ENCODE data around the gene ZNF503. TPM values are rescaled to one million over a fixed set of nuclear protein-coding genes. Genes with fewer than 3 reads are reported as not detected.
"Not testable (repeated sequence)": the region's sequence is repeated elsewhere in the genome, so short reads cannot be mapped to it uniquely, and the experiment has no call there.

ZNF503 gene
- polyA plus RNA-seq, 4 donors = 2.0 to 17.2 (median 8.9) TPM

GRCh38 chr10:75369838-75370237 lies 31.7 kb downstream of the ZNF503 start:
- H3K27me3 ChIP-seq (ENCODE audit: control insufficient read depth in 3 of 3, insufficient read depth in 3 of 3, low read length in 3 of 3); H3K27ac ChIP-seq (ENCODE audit: low read depth in 1 of 3, low read length in 2 of 3); H3K4me1 ChIP-seq (ENCODE audit: control insufficient read depth in 3 of 3, insufficient read depth in 2 of 3, low read depth in 1 of 3, low read length in 2 of 3); FAIRE-seq; H3K9me3 ChIP-seq (ENCODE audit: control insufficient read depth in 2 of 2, insufficient read depth in 1 of 2, low read depth in 1 of 2, low read length in 1 of 2); H3K36me3 ChIP-seq (ENCODE audit: control insufficient read depth in 3 of 3, insufficient read depth in 2 of 3, low read depth in 1 of 3, low read length in 3 of 3); H3K4me3 ChIP-seq (ENCODE audit: low read depth in 1 of 3, low read length in 3 of 3); DNase-seq: not testable (repeated sequence)
- 95 to 97% (median 97%) methylated on average over 9 of the region's 9 CpGs for WGBS, 3 donors

GRCh38 chr10:75367901-75368300 lies 33.7 kb downstream of the ZNF503 start:
- no peak overlapping the region for H3K4me3 ChIP-seq (ENCODE audit: low read depth in 1 of 3, low read length in 3 of 3)
- H3K27me3 ChIP-seq (ENCODE audit: control insufficient read depth in 3 of 3, insufficient read depth in 3 of 3, low read length in 3 of 3) = no peaks in the 10 kb centered on the region
- H3K36me3 ChIP-seq (ENCODE audit: control insufficient read depth in 3 of 3, insufficient read depth in 2 of 3, low read depth in 1 of 3, low read length in 3 of 3) = no peaks in the 10 kb centered on the region
- peaks cover 0 to 9% (median 2%) of the 10 kb centered on the region in 3 donors for H3K4me1 ChIP-seq (ENCODE audit: control insufficient read depth in 3 of 3, insufficient read depth in 2 of 3, low read depth in 1 of 3, low read length in 2 of 3)
- no peak overlapping the region for H3K27ac ChIP-seq (ENCODE audit: low read depth in 1 of 3, low read length in 2 of 3)
- FAIRE-seq (no peak), DNase-seq (no peak)
- H3K9me3 ChIP-seq (ENCODE audit: control insufficient read depth in 2 of 2, insufficient read depth in 1 of 2, low read depth in 1 of 2, low read length in 1 of 2) = peaks cover 0 to 4% of the 10 kb centered on the region in 2 donors
- 78 to 90% (median 86%) methylated on average over 2 of the region's 2 CpGs for WGBS, 3 donors

GRCh38 chr10:75367021-75367487 lies 34.5 kb downstream of the ZNF503 start:
- 56 to 78% (median 76%) methylated on average over 8 of the region's 8 CpGs for WGBS, 3 donors
- H3K27me3 ChIP-seq (ENCODE audit: control insufficient read depth in 3 of 3, insufficient read depth in 3 of 3, low read length in 3 of 3) = no peaks in the 10 kb centered on the region
- H3K4me3 ChIP-seq (ENCODE audit: low read depth in 1 of 3, low read length in 3 of 3) = no peak overlapping the region

GRCh38 chr10:75363431-75363830 lies 38.1 kb downstream of the ZNF503 start:
- Histone ChIP-seq H3K27ac (ENCODE audit: low read depth in 1 of 3, low read length in 2 of 3) (no peak overlapping the region), H3K27me3 (ENCODE audit: control insufficient read depth in 3 of 3, insufficient read depth in 3 of 3, low read length in 3 of 3) (no peaks in the 10 kb centered on the region), H3K36me3 (ENCODE audit: control insufficient read depth in 3 of 3, insufficient read depth in 2 of 3, low read depth in 1 of 3, low read length in 3 of 3) (no peaks in the 10 kb centered on the region), H3K4me3 (ENCODE audit: low read depth in 1 of 3, low read length in 3 of 3) (no peak overlapping the region), H3K9me3 (ENCODE audit: control insufficient read depth in 2 of 2, insufficient read depth in 1 of 2, low read depth in 1 of 2, low read length in 1 of 2) (no peaks in the 10 kb centered on the region), H3K4me1 (ENCODE audit: control insufficient read depth in 3 of 3, insufficient read depth in 2 of 3, low read depth in 1 of 3, low read length in 2 of 3) (peaks cover 4 to 24% (median 9%) of the 10 kb centered on the region in 3 donors)
- FAIRE-seq (no peak), DNase-seq (no peak)
- WGBS, 3 donors = 85 to 86% (median 85%) methylated on average over 4 of the region's 4 CpGs

More at GRCh38 chr10:75367021-75367487, 34.5 kb downstream of the ZNF503 start:
- Histone ChIP-seq H3K27ac (ENCODE audit: low read depth in 1 of 3, low read length in 2 of 3) (no peak overlapping the region), H3K9me3 (ENCODE audit: control insufficient read depth in 2 of 2, insufficient read depth in 1 of 2, low read depth in 1 of 2, low read length in 1 of 2) (peaks cover 0 to 4% of the 10 kb centered on the region in 2 donors), H3K36me3 (ENCODE audit: control insufficient read depth in 3 of 3, insufficient read depth in 2 of 3, low read depth in 1 of 3, low read length in 3 of 3) (no peaks in the 10 kb centered on the region), H3K4me1 (ENCODE audit: control insufficient read depth in 3 of 3, insufficient read depth in 2 of 3, low read depth in 1 of 3, low read length in 2 of 3) (peaks cover 0 to 9% (median 2%) of the 10 kb centered on the region in 3 donors)
- no peak for FAIRE-seq
- no peak for DNase-seq

GRCh38 chr10:75359876-75360275 lies 41.7 kb downstream of the ZNF503 start:
- not testable (repeated sequence) for FAIRE-seq; H3K9me3 ChIP-seq (ENCODE audit: control insufficient read depth in 2 of 2, insufficient read depth in 1 of 2, low read depth in 1 of 2, low read length in 1 of 2); H3K4me3 ChIP-seq (ENCODE audit: low read depth in 1 of 3, low read length in 3 of 3); H3K27me3 ChIP-seq (ENCODE audit: control insufficient read depth in 3 of 3, insufficient read depth in 3 of 3, low read length in 3 of 3); H3K36me3 ChIP-seq (ENCODE audit: control insufficient read depth in 3 of 3, insufficient read depth in 2 of 3, low read depth in 1 of 3, low read length in 3 of 3)
- H3K4me1 ChIP-seq (ENCODE audit: control insufficient read depth in 3 of 3, insufficient read depth in 2 of 3, low read depth in 1 of 3, low read length in 2 of 3) = peaks cover 4 to 32% (median 14%) of the 10 kb centered on the region in 3 donors
- peak; percentile 29 to 41 for DNase-seq
- H3K27ac ChIP-seq (ENCODE audit: low read depth in 1 of 3, low read length in 2 of 3) = peak overlapping the region in 1 of 3 donors; percentile 16
- 44 to 65% (median 61%) methylated on average over 7 to 8 of the region's 8 CpGs for WGBS, 3 donors

GRCh38 chr10:75358835-75359421 lies 42.6 kb downstream of the ZNF503 start:
- peak overlapping the region in 2 of 3 donors; percentile 80 to 85 for H3K27ac ChIP-seq (ENCODE audit: low read depth in 1 of 3, low read length in 2 of 3)
- 21 to 63% (median 46%) methylated on average over 6 of the region's 6 CpGs for WGBS, 3 donors
- no peak for FAIRE-seq

GRCh38 chr10:75358132-75358531 lies 43.4 kb downstream of the ZNF503 start:
- no peaks in the 10 kb centered on the region for H3K36me3 ChIP-seq (ENCODE audit: control insufficient read depth in 3 of 3, insufficient read depth in 2 of 3, low read depth in 1 of 3, low read length in 3 of 3)
- no peak overlapping the region for H3K4me3 ChIP-seq (ENCODE audit: low read depth in 1 of 3, low read length in 3 of 3)
- H3K4me1 ChIP-seq (ENCODE audit: control insufficient read depth in 3 of 3, insufficient read depth in 2 of 3, low read depth in 1 of 3, low read length in 2 of 3) = peaks cover 4 to 24% (median 14%) of the 10 kb centered on the region in 3 donors
- no peak for FAIRE-seq
- H3K27me3 ChIP-seq (ENCODE audit: control insufficient read depth in 3 of 3, insufficient read depth in 3 of 3, low read length in 3 of 3) = no peaks in the 10 kb centered on the region
- 12 to 61% (median 36%) methylated on average over 5 of the region's 5 CpGs for WGBS, 3 donors
- DNase-seq = peak; percentile 86 to 93
- peaks cover 0 to 5% of the 10 kb centered on the region in 2 donors for H3K9me3 ChIP-seq (ENCODE audit: control insufficient read depth in 2 of 2, insufficient read depth in 1 of 2, low read depth in 1 of 2, low read length in 1 of 2)
- H3K27ac ChIP-seq (ENCODE audit: low read depth in 1 of 3, low read length in 2 of 3) = peak overlapping the region; percentile 51 to 85 (median 80)

More at GRCh38 chr10:75358835-75359421, 42.6 kb downstream of the ZNF503 start:
- H3K27me3 ChIP-seq (ENCODE audit: control insufficient read depth in 3 of 3, insufficient read depth in 3 of 3, low read length in 3 of 3) = no peaks in the 10 kb centered on the region
- peak; percentile 44 to 79 for DNase-seq
- peaks cover 4 to 24% (median 14%) of the 10 kb centered on the region in 3 donors for H3K4me1 ChIP-seq (ENCODE audit: control insufficient read depth in 3 of 3, insufficient read depth in 2 of 3, low read depth in 1 of 3, low read length in 2 of 3)
- peaks cover 0 to 5% of the 10 kb centered on the region in 2 donors for H3K9me3 ChIP-seq (ENCODE audit: control insufficient read depth in 2 of 2, insufficient read depth in 1 of 2, low read depth in 1 of 2, low read length in 1 of 2)
- H3K36me3 ChIP-seq (ENCODE audit: control insufficient read depth in 3 of 3, insufficient read depth in 2 of 3, low read depth in 1 of 3, low read length in 3 of 3) = no peaks in the 10 kb centered on the region
- no peak overlapping the region for H3K4me3 ChIP-seq (ENCODE audit: low read depth in 1 of 3, low read length in 3 of 3)

- no peak for FAIRE-seq
- 68 to 83% (median 79%) methylated on average over 4 of the region's 4 CpGs for WGBS, 3 donors
Observed at GRCh38 chr10:75357500-75357899, 44.1 kb downstream of the ZNF503 start.

More at GRCh38 chr10:75357500-75357899, 44.1 kb downstream of the ZNF503 start:
- Histone ChIP-seq H3K9me3 (ENCODE audit: control insufficient read depth in 2 of 2, insufficient read depth in 1 of 2, low read depth in 1 of 2, low read length in 1 of 2) (peaks cover 0 to 5% of the 10 kb centered on the region in 2 donors), H3K27me3 (ENCODE audit: control insufficient read depth in 3 of 3, insufficient read depth in 3 of 3, low read length in 3 of 3) (no peaks in the 10 kb centered on the region), H3K27ac (ENCODE audit: low read depth in 1 of 3, low read length in 2 of 3) (peak overlapping the region; percentile 17 to 85 (median 80)), H3K36me3 (ENCODE audit: control insufficient read depth in 3 of 3, insufficient read depth in 2 of 3, low read depth in 1 of 3, low read length in 3 of 3) (no peaks in the 10 kb centered on the region), H3K4me3 (ENCODE audit: low read depth in 1 of 3, low read length in 3 of 3) (no peak overlapping the region), H3K4me1 (ENCODE audit: control insufficient read depth in 3 of 3, insufficient read depth in 2 of 3, low read depth in 1 of 3, low read length in 2 of 3) (peaks cover 4 to 29% (median 12%) of the 10 kb centered on the region in 3 donors)
- no peak for DNase-seq

All from small intestine (tissue), 7 donors.